ENCODE measurements around the gene MSN.

DNA sequence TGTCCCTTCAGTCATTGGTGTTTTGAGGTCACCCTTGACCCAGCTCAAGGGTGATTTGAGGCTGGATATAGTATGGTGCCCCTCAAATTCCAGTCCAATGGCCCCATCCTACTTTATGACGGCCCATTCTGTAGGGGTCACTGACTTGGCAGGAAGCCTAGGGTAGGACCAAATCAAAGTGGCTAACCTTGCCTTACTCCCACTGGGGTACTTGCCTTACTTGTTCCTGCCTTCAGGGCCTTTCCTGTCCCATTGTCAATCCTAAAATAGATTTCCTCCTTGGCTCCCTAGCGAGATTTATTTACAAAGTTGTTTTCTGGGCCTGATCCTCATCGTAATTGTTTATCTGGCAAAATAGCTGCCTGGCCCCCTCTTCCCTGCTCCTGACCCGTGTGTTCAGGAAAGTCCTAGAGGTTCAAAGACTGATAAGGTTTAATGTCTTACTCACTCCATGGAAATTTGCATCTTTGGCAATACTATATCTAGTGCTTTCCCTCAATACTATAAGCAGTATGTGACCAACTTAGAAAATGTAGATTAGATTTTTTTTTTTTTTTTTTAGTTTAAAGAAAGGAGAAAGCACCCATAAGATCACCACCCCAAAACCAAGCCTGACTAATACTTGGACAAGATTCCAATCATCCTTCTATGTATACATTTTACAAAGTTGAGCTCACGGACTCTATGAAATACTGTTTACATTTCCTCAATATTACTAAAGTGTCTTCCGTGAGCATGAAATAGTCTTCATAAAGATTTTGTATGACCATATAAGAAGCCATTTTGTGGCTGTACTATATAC lies 44.8 kb downstream of the MSN start:
- TF ChIP-seq, protein P1, sequence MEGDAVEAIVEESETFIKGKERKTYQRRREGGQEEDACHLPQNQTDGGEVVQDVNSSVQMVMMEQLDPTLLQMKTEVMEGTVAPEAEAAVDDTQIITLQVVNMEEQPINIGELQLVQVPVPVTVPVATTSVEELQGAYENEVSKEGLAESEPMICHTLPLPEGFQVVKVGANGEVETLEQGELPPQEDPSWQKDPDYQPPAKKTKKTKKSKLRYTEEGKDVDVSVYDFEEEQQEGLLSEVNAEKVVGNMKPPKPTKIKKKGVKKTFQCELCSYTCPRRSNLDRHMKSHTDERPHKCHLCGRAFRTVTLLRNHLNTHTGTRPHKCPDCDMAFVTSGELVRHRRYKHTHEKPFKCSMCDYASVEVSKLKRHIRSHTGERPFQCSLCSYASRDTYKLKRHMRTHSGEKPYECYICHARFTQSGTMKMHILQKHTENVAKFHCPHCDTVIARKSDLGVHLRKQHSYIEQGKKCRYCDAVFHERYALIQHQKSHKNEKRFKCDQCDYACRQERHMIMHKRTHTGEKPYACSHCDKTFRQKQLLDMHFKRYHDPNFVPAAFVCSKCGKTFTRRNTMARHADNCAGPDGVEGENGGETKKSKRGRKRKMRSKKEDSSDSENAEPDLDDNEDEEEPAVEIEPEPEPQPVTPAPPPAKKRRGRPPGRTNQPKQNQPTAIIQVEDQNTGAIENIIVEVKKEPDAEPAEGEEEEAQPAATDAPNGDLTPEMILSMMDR (IDR thresholded peaks at IDR 0.05; ENCODE audit: poor library complexity) = no peak
- no peak for TF ChIP-seq EZH2 (IDR thresholded peaks at IDR 0.05; ENCODE audit: borderline replicate concordance)
- no peak for TF ChIP-seq EZH2phosphoT487 (IDR thresholded peaks at IDR 0.05; ENCODE audit: low read depth, severe bottlenecking, unreplicated experiment)
